NCI-H2227 (cell line): ENCODE data around the gene SLC37A1.

Experiments
- DNase-seq: peaks from one replicate; lab custom pipeline; 2025; ENCODE audit not compliant: unreplicated experiment; lab: John Stamatoyannopoulos, UW

The SLC37A1 gene

GRCh38 chr21:42572906-42573495, 59.3 kb downstream of the SLC37A1 start:
- DNase-seq = no peak

GRCh38 chr21:42574234-42575027, 60.8 kb downstream of the SLC37A1 start:
- no peak for DNase-seq

GRCh38 chr21:42575111-42575510, 61.5 kb downstream of the SLC37A1 start:
- DNase-seq = no peak

- DNase-seq = no peak
Observed at GRCh38 chr21:42576639-42577038, 63.0 kb downstream of the SLC37A1 start.

- DNase-seq = no peak
Observed at GRCh38 chr21:42578034-42578433, 64.4 kb downstream of the SLC37A1 start.

- DNase-seq = no peak
Observed at GRCh38 chr21:42578761-42579415, 65.2 kb downstream of the SLC37A1 start.

- DNase-seq = no peak
Observed at GRCh38 chr21:42579456-42580075, 65.9 kb downstream of the SLC37A1 start.

- no peak for DNase-seq
Observed at GRCh38 chr21:42580076-42580792, 66.6 kb downstream of the SLC37A1 start.

- DNase-seq = no peak
Observed at GRCh38 chr21:42580793-42581321, 67.2 kb downstream of the SLC37A1 start.

- no peak for DNase-seq
Observed at GRCh38 chr21:42581336-42581992, 67.8 kb downstream of the SLC37A1 start.

- DNase-seq = no peak
Observed at GRCh38 chr21:42581993-42582786, 68.5 kb downstream of the SLC37A1 start.

- DNase-seq = no peak
Observed at GRCh38 chr21:42582787-42583476, 69.3 kb downstream of the SLC37A1 start.

GRCh38 chr21:42583477-42584295, 70.0 kb downstream of the SLC37A1 start:
- no peak for DNase-seq

GRCh38 chr21:42584296-42584641, 70.6 kb downstream of the SLC37A1 start:
- no peak for DNase-seq

- DNase-seq = no peak
Observed at GRCh38 chr21:42585881-42586280, 72.2 kb downstream of the SLC37A1 start.

- DNase-seq = no peak
Observed at GRCh38 chr21:42586406-42586805, 72.8 kb downstream of the SLC37A1 start.

GRCh38 chr21:42587036-42587435, 73.4 kb downstream of the SLC37A1 start:
- no peak for DNase-seq
